Measurements from ENCODE around the gene CDK13.

The CDK13 gene

GRCh38 chr7:40099837-40100236 is 149.8 kb downstream of the CDK13 start:
- H3K9ac ChIP-seq (ENCODE audit: low read length) = no peak overlapping the region
- no peaks in the 10 kb centered on the region for H3K79me2 ChIP-seq (ENCODE audit: low read length)
- H3K27me3 ChIP-seq (ENCODE audit: low read depth, low read length) = no peaks in the 10 kb centered on the region
- H3K4me2 ChIP-seq (ENCODE audit: low read length) = no peak overlapping the region
- no peak overlapping the region for H2AFZ ChIP-seq (ENCODE audit: low read depth, low read length)
- H3K27ac ChIP-seq (ENCODE audit: low read length) = no peak overlapping the region
- no peaks in the 10 kb centered on the region for H3K4me1 ChIP-seq (ENCODE audit: low read length)
- TF ChIP-seq EZH2phosphoT487 (IDR thresholded peaks at IDR 0.05; ENCODE audit: low read depth) = no peak
- no peak for TF ChIP-seq CTCF (IDR thresholded peaks at IDR 0.05; ENCODE audit: low read depth, low read length)
- no peaks in the 10 kb centered on the region for H4K20me1 ChIP-seq (ENCODE audit: insufficient read depth, low read length)
- H3K9me3 ChIP-seq (ENCODE audit: insufficient read depth, low read length) = no peaks in the 10 kb centered on the region
- no peak overlapping the region for H3K4me3 ChIP-seq (ENCODE audit: low read length)
- H3K36me3 ChIP-seq (replicated peaks; ENCODE audit: low read depth, low read length) = peaks cover 9% of the 10 kb centered on the region

GRCh38 chr7:40101201-40101600 is 151.1 kb downstream of the CDK13 start:
- Histone ChIP-seq H3K9me3 (ENCODE audit: insufficient read depth, low read length) (no peaks in the 10 kb centered on the region), H3K36me3 (replicated peaks; ENCODE audit: low read depth, low read length) (no peaks in the 10 kb centered on the region), H3K4me1 (ENCODE audit: low read length) (no peaks in the 10 kb centered on the region), H3K27me3 (ENCODE audit: low read depth, low read length) (no peaks in the 10 kb centered on the region), H3K4me2 (ENCODE audit: low read length) (no peak overlapping the region), H4K20me1 (ENCODE audit: insufficient read depth, low read length) (no peaks in the 10 kb centered on the region), H3K79me2 (ENCODE audit: low read length) (no peaks in the 10 kb centered on the region), H3K27ac (ENCODE audit: low read length) (no peak overlapping the region), H3K9ac (ENCODE audit: low read length) (no peak overlapping the region), H2AFZ (ENCODE audit: low read depth, low read length) (no peak overlapping the region), H3K4me3 (ENCODE audit: low read length) (no peak overlapping the region)
- TF ChIP-seq EZH2phosphoT487 (IDR thresholded peaks at IDR 0.05; ENCODE audit: low read depth) (no peak), CTCF (IDR thresholded peaks at IDR 0.05; ENCODE audit: low read depth, low read length) (no peak)

GRCh38 chr7:40102897-40103296 is 152.8 kb downstream of the CDK13 start:
- no peak overlapping the region for H3K4me2 ChIP-seq (ENCODE audit: low read length)
- H3K27me3 ChIP-seq (ENCODE audit: low read depth, low read length) = no peaks in the 10 kb centered on the region
- TF ChIP-seq CTCF (IDR thresholded peaks at IDR 0.05; ENCODE audit: low read depth, low read length) = no peak
- TF ChIP-seq EZH2phosphoT487 (IDR thresholded peaks at IDR 0.05; ENCODE audit: low read depth) = no peak
- H3K4me1 ChIP-seq (ENCODE audit: low read length) = no peaks in the 10 kb centered on the region
- H3K36me3 ChIP-seq (replicated peaks; ENCODE audit: low read depth, low read length) = peaks cover 2% of the 10 kb centered on the region
- no peaks in the 10 kb centered on the region for H4K20me1 ChIP-seq (ENCODE audit: insufficient read depth, low read length)
- H3K9me3 ChIP-seq (ENCODE audit: insufficient read depth, low read length) = no peaks in the 10 kb centered on the region
- H3K9ac ChIP-seq (ENCODE audit: low read length) = no peak overlapping the region
- no peaks in the 10 kb centered on the region for H3K79me2 ChIP-seq (ENCODE audit: low read length)
- no peak overlapping the region for H2AFZ ChIP-seq (ENCODE audit: low read depth, low read length)
- H3K4me3 ChIP-seq (ENCODE audit: low read length) = no peak overlapping the region
- H3K27ac ChIP-seq (ENCODE audit: low read length) = no peak overlapping the region

GRCh38 chr7:40105879-40106473 is 155.9 kb downstream of the CDK13 start:
- H3K4me1 ChIP-seq (ENCODE audit: low read length) = no peaks in the 10 kb centered on the region
- TF ChIP-seq CTCF (IDR thresholded peaks at IDR 0.05; ENCODE audit: low read depth, low read length) (no peak), EZH2phosphoT487 (IDR thresholded peaks at IDR 0.05; ENCODE audit: low read depth) (no peak)
- no peaks in the 10 kb centered on the region for H3K9me3 ChIP-seq (ENCODE audit: insufficient read depth, low read length)

More at GRCh38 chr7:40105879-40106473, 155.9 kb downstream of the CDK13 start:
- Histone ChIP-seq H3K36me3 (replicated peaks; ENCODE audit: low read depth, low read length) (peaks cover 2% of the 10 kb centered on the region), H3K9ac (ENCODE audit: low read length) (no peak overlapping the region), H4K20me1 (ENCODE audit: insufficient read depth, low read length) (no peaks in the 10 kb centered on the region), H3K27me3 (ENCODE audit: low read depth, low read length) (no peaks in the 10 kb centered on the region), H3K27ac (ENCODE audit: low read length) (no peak overlapping the region), H2AFZ (ENCODE audit: low read depth, low read length) (no peak overlapping the region), H3K4me3 (ENCODE audit: low read length) (no peak overlapping the region), H3K4me2 (ENCODE audit: low read length) (no peak overlapping the region), H3K79me2 (ENCODE audit: low read length) (no peaks in the 10 kb centered on the region)

Data from OCI-LY3 (cell line).